Retinal pigment epithelial cell (primary cell): ENCODE data around the gene ACTL10.

Experiments
- DNase-seq: peaks from one replicate; pipeline ENCODE4 v3.0.0-alpha.2; 2010; ENCODE audit warnings: low read depth
- H3K4me3 ChIP-seq: 2 replicates; pipeline ENCODE4 v1.5.1; 2011; ENCODE audit warnings: mild to moderate bottlenecking, low read length, control low read depth, moderate library complexity
- CTCF ChIP-seq: conservative IDR thresholded peaks from 2 replicates; pipeline ENCODE4 v1.5.1; 2011; ENCODE audit warnings: low read depth, low read length, control low read depth, inconsistent platforms

ACTL10 gene

GRCh38 chr20:33679758-33680485, 13.2 kb downstream of the ACTL10 start:
- no peak for TF ChIP-seq CTCF
- H3K4me3 ChIP-seq, result no peak overlapping the region
- DNase-seq, result no peak

- no peak for DNase-seq
- TF ChIP-seq CTCF, result no peak
- H3K4me3 ChIP-seq, result no peak overlapping the region
Observed at GRCh38 chr20:33680686-33681085, 13.9 kb downstream of the ACTL10 start.

GRCh38 chr20:33681288-33681687, 14.5 kb downstream of the ACTL10 start:
- no peak for DNase-seq
- H3K4me3 ChIP-seq, result no peak overlapping the region
- TF ChIP-seq CTCF, result no peak

DNA sequence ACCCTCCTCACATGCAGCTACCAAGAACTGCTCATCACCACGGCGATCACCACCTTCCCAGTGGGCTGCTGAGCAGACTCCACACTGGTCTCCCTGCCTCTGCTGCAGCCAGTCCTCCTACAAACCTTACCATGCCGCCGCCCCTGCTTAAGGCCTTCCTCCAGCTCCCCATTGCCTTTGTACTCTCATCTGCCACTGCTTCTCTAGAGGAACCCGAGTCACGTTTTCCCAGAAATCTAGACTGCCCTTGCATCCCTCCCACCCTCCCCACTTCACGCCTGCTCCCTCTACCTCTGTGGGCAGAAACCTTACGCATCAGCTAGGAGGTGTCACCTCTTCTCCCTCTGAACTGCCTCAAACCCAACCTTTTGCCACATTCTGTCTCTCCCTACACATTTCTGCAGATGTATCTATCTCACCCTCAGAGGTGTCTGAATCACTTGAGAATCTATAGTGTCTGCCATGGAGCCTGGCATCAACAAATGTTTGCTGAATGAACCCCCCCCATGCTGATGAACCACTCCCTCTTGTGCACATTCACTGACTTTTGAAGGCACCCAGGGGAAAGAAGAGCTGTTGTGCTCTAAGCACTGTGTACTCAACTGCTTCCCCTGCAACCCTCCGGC, 15.1 kb downstream of the ACTL10 start:
- no peak for TF ChIP-seq CTCF
- no peak overlapping the region for H3K4me3 ChIP-seq
- DNase-seq, result no peak

DNA sequence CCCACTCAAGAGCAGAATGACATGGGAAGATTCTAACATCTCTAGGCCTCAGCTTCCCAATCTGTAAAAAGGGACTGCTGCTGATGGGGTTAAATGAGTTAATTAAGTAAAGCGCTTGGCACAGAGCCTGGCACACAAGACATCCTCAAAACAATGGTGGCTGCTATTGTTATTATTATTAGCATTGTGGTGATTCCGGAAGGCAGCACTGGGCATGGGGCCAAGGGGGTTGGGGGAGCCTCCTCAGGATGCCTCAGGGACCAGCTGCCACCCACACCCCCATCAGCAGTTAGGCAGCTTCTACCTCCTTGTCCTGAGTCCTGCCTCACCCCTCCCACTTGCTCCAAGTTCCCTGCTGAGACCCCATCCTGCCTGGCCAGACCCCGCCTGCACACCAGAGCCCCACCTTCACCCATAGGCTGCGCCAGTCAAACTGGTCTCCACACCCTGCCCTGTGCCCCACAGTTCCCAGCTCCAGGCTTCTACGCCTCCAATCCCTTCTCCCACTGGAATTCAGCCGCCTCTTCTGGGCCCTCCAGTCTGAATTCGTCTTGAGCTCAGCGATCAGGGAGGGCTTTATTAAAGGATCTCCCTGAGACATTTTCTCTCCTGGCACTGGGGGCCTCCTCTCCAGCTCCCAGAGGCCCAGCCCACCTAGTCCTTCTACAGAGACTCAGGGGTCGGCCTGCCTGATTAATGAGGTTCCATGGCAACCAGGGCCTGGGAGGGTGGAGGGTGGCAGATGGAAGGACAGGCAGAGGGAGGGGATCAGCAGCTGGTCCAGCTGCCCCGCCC, 18.0 kb downstream of the ACTL10 start:
- TF ChIP-seq CTCF, result no peak
- peak overlapping the region; percentile 41 for H3K4me3 ChIP-seq
- DNase-seq, result no peak

DNA sequence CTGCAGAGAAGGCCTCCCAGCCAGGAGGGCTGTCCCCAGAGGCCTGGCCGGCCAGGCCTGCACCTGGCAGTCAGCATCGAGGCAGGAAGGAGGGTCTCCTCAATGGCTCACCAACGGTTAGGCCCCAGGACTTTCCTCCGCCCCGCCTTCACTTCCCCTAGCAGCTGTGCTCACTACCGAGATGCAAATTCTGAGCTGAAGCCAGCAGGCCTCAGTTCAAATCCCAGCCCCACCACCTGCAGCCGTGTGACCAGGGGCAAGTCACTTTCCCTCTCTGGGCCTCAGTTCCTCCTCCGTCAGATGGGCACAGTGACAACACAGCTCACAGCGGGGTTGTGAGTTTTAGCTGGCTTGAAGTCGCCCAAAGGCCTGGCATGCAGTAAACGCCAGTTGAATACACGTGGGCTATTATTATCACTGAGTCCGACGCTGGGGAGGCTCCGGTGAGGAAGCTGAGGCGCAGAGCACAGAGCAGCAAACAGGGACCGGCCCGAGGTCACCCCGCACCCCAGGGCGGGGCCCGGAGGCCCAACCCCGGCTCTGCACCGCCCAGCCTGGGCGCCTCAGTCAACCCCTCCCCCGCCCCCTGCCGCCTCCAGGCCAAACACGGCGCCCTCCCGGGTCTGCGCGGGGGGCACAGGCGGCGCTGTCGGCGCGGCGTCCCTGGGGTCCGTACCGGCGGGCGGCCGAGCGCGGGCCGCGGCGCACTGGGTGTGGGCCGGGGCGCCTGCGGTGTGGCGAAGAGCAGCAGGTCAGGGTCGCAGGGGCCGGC, 18.8 kb downstream of the ACTL10 start:
- DNase-seq, result no peak
- no peak for TF ChIP-seq CTCF
- H3K4me3 ChIP-seq, result peak overlapping the region; percentile 41
